ES-I3 (cell line): Measurements from ENCODE around the gene CFAP68.
A peak's percentile ranks its signal among the peaks of the same experiment; 100 is the strongest.

Source experiments
- H3K36me3 ChIP-seq: 2 replicates; pipeline ENCODE4 v1.6.1; 2013; ENCODE audit warnings: mild to moderate bottlenecking, low read length, control low read depth, moderate library complexity; ENCODE audit not compliant: insufficient read depth
- H3K4me1 ChIP-seq: 2 replicates; pipeline ENCODE4 v1.6.1; 2013; ENCODE audit warnings: mild to moderate bottlenecking, control low read depth, low read length; ENCODE audit not compliant: insufficient read depth
- H3K9ac ChIP-seq: 2 replicates; pipeline ENCODE4 v1.6.1; 2013; ENCODE audit warnings: low read depth, mild to moderate bottlenecking, low read length, moderate library complexity
- H3K9me3 ChIP-seq: 2 replicates; pipeline ENCODE4 v1.6.1; 2013; ENCODE audit warnings: mild to moderate bottlenecking, low read length, moderate library complexity; ENCODE audit not compliant: control insufficient read depth, insufficient read depth

Gene CFAP68

GRCh38 chr11:111846636-111847035 is 32.7 kb upstream of the CFAP68 start:
- Histone ChIP-seq H3K4me1 (peaks cover 20% of the 10 kb centered on the region; the same call in 1 of the 2 replicates), H3K9ac (no peak overlapping the region), H3K36me3 (0 out of 2 replicates have a peak, but pooled peaks cover 3% of the 10 kb centered on the region), H3K9me3 (no peaks in the 10 kb centered on the region)

- Histone ChIP-seq H3K4me1 (peaks cover 20% of the 10 kb centered on the region; the same call in 1 of the 2 replicates), H3K36me3 (0 out of 2 replicates have a peak, but pooled peaks cover 3% of the 10 kb centered on the region)
Observed at GRCh38 chr11:111849631-111850030, 29.7 kb upstream of the CFAP68 start.

GRCh38 chr11:111851067-111851466 is 28.3 kb upstream of the CFAP68 start:
- Histone ChIP-seq H3K4me1 (peaks cover 12% of the 10 kb centered on the region; the same call in 1 of the 2 replicates), H3K9ac (no peak overlapping the region), H3K36me3 (0 out of 2 replicates have a peak, but pooled peaks cover 3% of the 10 kb centered on the region), H3K9me3 (no peaks in the 10 kb centered on the region)

More at GRCh38 chr11:111849631-111850030, 29.7 kb upstream of the CFAP68 start:
- Histone ChIP-seq H3K9me3 (no peaks in the 10 kb centered on the region), H3K9ac (no peak overlapping the region)

- H3K9me3 ChIP-seq: no peaks in the 10 kb centered on the region
- H3K36me3 ChIP-seq: 0 out of 2 replicates have a peak, but pooled peaks cover 3% of the 10 kb centered on the region
- H3K4me1 ChIP-seq: peaks cover 6% of the 10 kb centered on the region; the same call in 1 of the 2 replicates
- no peak overlapping the region for H3K9ac ChIP-seq
Observed at GRCh38 chr11:111851636-111852035, 27.7 kb upstream of the CFAP68 start.

GRCh38 chr11:111852103-111852502 is 27.2 kb upstream of the CFAP68 start:
- H3K4me1 ChIP-seq: peaks cover 2% of the 10 kb centered on the region; the same call in 1 of the 2 replicates
- H3K9ac ChIP-seq: no peak overlapping the region
- 0 out of 2 replicates have a peak, but pooled peaks cover 3% of the 10 kb centered on the region for H3K36me3 ChIP-seq
- no peaks in the 10 kb centered on the region for H3K9me3 ChIP-seq

- H3K9ac ChIP-seq: no peak overlapping the region
- peaks cover 5% of the 10 kb centered on the region; the same call in 1 of the 2 replicates for H3K36me3 ChIP-seq
- H3K4me1 ChIP-seq: no peaks in the 10 kb centered on the region
- no peaks in the 10 kb centered on the region for H3K9me3 ChIP-seq
Observed at GRCh38 chr11:111855506-111855905, 23.8 kb upstream of the CFAP68 start.

- no peaks in the 10 kb centered on the region for H3K9me3 ChIP-seq
- peaks cover 2% of the 10 kb centered on the region; the same call in 1 of the 2 replicates for H3K36me3 ChIP-seq
- no peaks in the 10 kb centered on the region for H3K4me1 ChIP-seq
- no peak overlapping the region for H3K9ac ChIP-seq
Observed at GRCh38 chr11:111860257-111860656, 19.1 kb upstream of the CFAP68 start.

- H3K4me1 ChIP-seq: peaks cover 6% of the 10 kb centered on the region; the same call in 1 of the 2 replicates
- H3K9me3 ChIP-seq: no peaks in the 10 kb centered on the region
- H3K9ac ChIP-seq: no peak overlapping the region
- no peaks in the 10 kb centered on the region; the same call in 1 of the 2 replicates for H3K36me3 ChIP-seq
Observed at GRCh38 chr11:111870113-111870512, 9.2 kb upstream of the CFAP68 start.

- H3K9ac ChIP-seq: peak overlapping the region; percentile 64; the same call in 1 of the 2 replicates
- H3K9me3 ChIP-seq: no peaks in the 10 kb centered on the region
- no peaks in the 10 kb centered on the region; the same call in 1 of the 2 replicates for H3K36me3 ChIP-seq
- H3K4me1 ChIP-seq: peaks cover 6% of the 10 kb centered on the region; the same call in 1 of the 2 replicates
Observed at GRCh38 chr11:111870522-111870885, 8.8 kb upstream of the CFAP68 start.

GRCh38 chr11:111870886-111871692 is 8.3 kb upstream of the CFAP68 start, which contains the start of gene ALG9:
TSS of gene ALG9 (minus strand) at chr11:111871581. CDS start at chr11:111871482, 99 bp downstream.
- Histone ChIP-seq H3K9me3 (no peaks in the 10 kb centered on the region), H3K4me1 (peaks cover 6% of the 10 kb centered on the region; the same call in 1 of the 2 replicates), H3K36me3 (no peaks in the 10 kb centered on the region; the same call in 1 of the 2 replicates), H3K9ac (peak within 1 kb of the TSS; percentile 64)

GRCh38 chr11:111871693-111872161 is 7.6 kb upstream of the CFAP68 start:
- H3K9ac ChIP-seq: peak overlapping the region; percentile 64
- no peaks in the 10 kb centered on the region for H3K9me3 ChIP-seq
- H3K36me3 ChIP-seq: no peaks in the 10 kb centered on the region; the same call in 1 of the 2 replicates
- peaks cover 6% of the 10 kb centered on the region; the same call in 1 of the 2 replicates for H3K4me1 ChIP-seq

GRCh38 chr11:111878385-111878848 is 924 bp upstream of the CFAP68 start:
- Histone ChIP-seq H3K36me3 (no peaks in the 10 kb centered on the region), H3K4me1 (no peaks in the 10 kb centered on the region), H3K9ac (peak overlapping the region; percentile 74), H3K9me3 (no peaks in the 10 kb centered on the region)

- peak overlapping the region; percentile 74 for H3K9ac ChIP-seq
- H3K36me3 ChIP-seq: no peaks in the 10 kb centered on the region
- no peaks in the 10 kb centered on the region for H3K4me1 ChIP-seq
- no peaks in the 10 kb centered on the region for H3K9me3 ChIP-seq
Observed at GRCh38 chr11:111879637-111879960, 258 bp downstream of the CFAP68 start.

- Histone ChIP-seq H3K36me3 (no peaks in the 10 kb centered on the region), H3K9me3 (no peaks in the 10 kb centered on the region), H3K4me1 (no peaks in the 10 kb centered on the region), H3K9ac (no peak overlapping the region)
Observed at GRCh38 chr11:111882202-111882601, 2.9 kb downstream of the CFAP68 start.
